ENCODE data around the gene HS3ST5.
"Not testable (repeated sequence)": the region's sequence is repeated elsewhere in the genome, so short reads cannot be mapped to it uniquely, and the experiment has no call there.

Gene HS3ST5

GRCh38 chr6:114153448-114153847 is 189.4 kb downstream of the HS3ST5 start:
- no peak for DNase-seq (ENCODE audit: low read depth)

GRCh38 chr6:114151064-114151690 is 191.6 kb downstream of the HS3ST5 start:
- DNase-seq (ENCODE audit: low read depth), result no peak

GRCh38 chr6:114149182-114149581 is 193.6 kb downstream of the HS3ST5 start:
- not testable (repeated sequence) for DNase-seq (ENCODE audit: low read depth)

GRCh38 chr6:114144887-114145851 is 197.7 kb downstream of the HS3ST5 start:
- DNase-seq (ENCODE audit: low read depth), result no peak

GRCh38 chr6:114142258-114142657 is 200.6 kb downstream of the HS3ST5 start:
- no peak for DNase-seq (ENCODE audit: low read depth)

- DNase-seq (ENCODE audit: low read depth), result no peak
Measured at GRCh38 chr6:114140416-114140815, 202.4 kb downstream of the HS3ST5 start.

GRCh38 chr6:114138577-114139248 is 204.1 kb downstream of the HS3ST5 start:
- DNase-seq (ENCODE audit: low read depth), result no peak

GRCh38 chr6:114135363-114135971 is 207.4 kb downstream of the HS3ST5 start:
- DNase-seq (ENCODE audit: low read depth), result no peak

- no peak for DNase-seq (ENCODE audit: low read depth)
Measured at GRCh38 chr6:114133816-114134215, 209.0 kb downstream of the HS3ST5 start.

GRCh38 chr6:114131945-114132344 is 210.9 kb downstream of the HS3ST5 start:
- DNase-seq (ENCODE audit: low read depth), result no peak

- no peak for DNase-seq (ENCODE audit: low read depth)
Measured at GRCh38 chr6:114125576-114125975, 217.2 kb downstream of the HS3ST5 start.

- DNase-seq (ENCODE audit: low read depth), result no peak
Measured at GRCh38 chr6:114121913-114122662, 220.7 kb downstream of the HS3ST5 start.

GRCh38 chr6:114119056-114119455 is 223.8 kb downstream of the HS3ST5 start:
- no peak for DNase-seq (ENCODE audit: low read depth)

- DNase-seq (ENCODE audit: low read depth), result no peak
Measured at GRCh38 chr6:114115652-114116051, 227.2 kb downstream of the HS3ST5 start.

GRCh38 chr6:114108119-114109002 is 234.5 kb downstream of the HS3ST5 start:
- DNase-seq (ENCODE audit: low read depth), result peak; percentile 12

- no peak for DNase-seq (ENCODE audit: low read depth)
Measured at GRCh38 chr6:114106020-114106419, 236.8 kb downstream of the HS3ST5 start.

- DNase-seq (ENCODE audit: low read depth), result no peak
Measured at GRCh38 chr6:114101255-114101654, 241.6 kb downstream of the HS3ST5 start.

GRCh38 chr6:114100215-114100994 is 242.4 kb downstream of the HS3ST5 start:
- no peak for DNase-seq (ENCODE audit: low read depth)

GRCh38 chr6:114096561-114097172 is 246.2 kb downstream of the HS3ST5 start:
- DNase-seq (ENCODE audit: low read depth), result no peak
